ENCODE measurements around the gene DBH. TPM values are rescaled to one million over a fixed set of nuclear protein-coding genes. Genes with fewer than 3 reads are reported as not detected.

Gene DBH
- polyA plus RNA-seq, 1 donor (not counting 4 experiments of a cell fraction or from before 2014, with no cell fraction given) = not detected

- H3K4me3 ChIP-seq (ENCODE audit: control insufficient read depth in 2 of 3, extremely low read depth in 1 of 3, insufficient read depth in 2 of 3, low read depth in 1 of 3, low read length in 3 of 3) = no peak overlapping the region
- H3K9me3 ChIP-seq (ENCODE audit: control insufficient read depth, low read depth, low read length) = peaks cover 4% of the 10 kb centered on the region
- no peaks in the 10 kb centered on the region for H3K36me3 ChIP-seq (ENCODE audit: control insufficient read depth in 2 of 2, extremely low read depth in 1 of 2, insufficient read depth in 2 of 2, low read length in 2 of 2)
- H3K79me2 ChIP-seq (ENCODE audit: control insufficient read depth, insufficient read depth, low read length) = no peaks in the 10 kb centered on the region
- no peak overlapping the region for H2AFZ ChIP-seq (ENCODE audit: control insufficient read depth, low read length)
- TF ChIP-seq EZH2 (IDR thresholded peaks at IDR 0.05; ENCODE audit: low read length) (no peak), CTCF (optimal IDR thresholded peaks at IDR 0.05 in 1 of 3, IDR thresholded peaks at IDR 0.05 in 1 of 3, conservative IDR thresholded peaks at IDR 0.05 in 1 of 3; ENCODE audit: extremely low read depth in 1 of 3, insufficient read depth in 2 of 3, low read length in 3 of 3) (no peak)
- no peak overlapping the region for H3K9ac ChIP-seq (ENCODE audit: control insufficient read depth, extremely low read depth, insufficient read depth, low read length)
- no peaks in the 10 kb centered on the region for H4K20me1 ChIP-seq (ENCODE audit: control insufficient read depth, extremely low read depth, insufficient read depth, low read length)
- H3K9me1 ChIP-seq (ENCODE audit: control insufficient read depth, extremely low read depth, insufficient read depth, low read length) = no peaks in the 10 kb centered on the region
- dilution Hi-C loops (cut with MboI; ENCODE audit: extremely low pct_ligation_motif_present, low sequenced_read_pairs) = no loop called here
- no peak for FAIRE-seq
- no peaks in the 10 kb centered on the region for H3K4me1 ChIP-seq (ENCODE audit: control insufficient read depth, extremely low read depth, insufficient read depth, low read length)
- no peak for DNase-seq (ENCODE audit: low read depth, low spot score)
- peaks cover 40% of the 10 kb centered on the region for H3K27me3 ChIP-seq (ENCODE audit: control insufficient read depth, extremely low read depth, insufficient read depth, low read length)
- H3K27ac ChIP-seq (ENCODE audit: control insufficient read depth, insufficient read depth, low read length) = no peak overlapping the region
- no peak overlapping the region for H3K4me2 ChIP-seq (ENCODE audit: control insufficient read depth, extremely low read depth, insufficient read depth, low read depth, low read length)
Observed at GRCh38 chr9:133587466-133587865, 48.7 kb upstream of the DBH start.

GRCh38 chr9:133589454-133590227, 46.5 kb upstream of the DBH start:
- Histone ChIP-seq H3K9ac (ENCODE audit: control insufficient read depth, extremely low read depth, insufficient read depth, low read length) (no peak overlapping the region), H3K27ac (ENCODE audit: control insufficient read depth, insufficient read depth, low read length) (no peak overlapping the region), H2AFZ (ENCODE audit: control insufficient read depth, low read length) (no peak overlapping the region), H3K9me3 (ENCODE audit: control insufficient read depth, low read depth, low read length) (peaks cover 4% of the 10 kb centered on the region), H3K9me1 (ENCODE audit: control insufficient read depth, extremely low read depth, insufficient read depth, low read length) (no peaks in the 10 kb centered on the region), H3K27me3 (ENCODE audit: control insufficient read depth, extremely low read depth, insufficient read depth, low read length) (peaks cover 22% of the 10 kb centered on the region), H3K36me3 (ENCODE audit: control insufficient read depth in 2 of 2, extremely low read depth in 1 of 2, insufficient read depth in 2 of 2, low read length in 2 of 2) (no peaks in the 10 kb centered on the region), H3K4me3 (ENCODE audit: control insufficient read depth in 2 of 3, extremely low read depth in 1 of 3, insufficient read depth in 2 of 3, low read depth in 1 of 3, low read length in 3 of 3) (no peak overlapping the region), H3K4me2 (ENCODE audit: control insufficient read depth, extremely low read depth, insufficient read depth, low read depth, low read length) (no peak overlapping the region), H3K4me1 (ENCODE audit: control insufficient read depth, extremely low read depth, insufficient read depth, low read length) (no peaks in the 10 kb centered on the region), H3K79me2 (ENCODE audit: control insufficient read depth, insufficient read depth, low read length) (no peaks in the 10 kb centered on the region), H4K20me1 (ENCODE audit: control insufficient read depth, extremely low read depth, insufficient read depth, low read length) (no peaks in the 10 kb centered on the region)
- DNase-seq (ENCODE audit: low read depth, low spot score) (no peak), FAIRE-seq (no peak)
- dilution Hi-C loops (cut with MboI; ENCODE audit: extremely low pct_ligation_motif_present, low sequenced_read_pairs) = no loop called here
- no peak for TF ChIP-seq EZH2 (IDR thresholded peaks at IDR 0.05; ENCODE audit: low read length)
- TF ChIP-seq CTCF (optimal IDR thresholded peaks at IDR 0.05 in 1 of 3, IDR thresholded peaks at IDR 0.05 in 1 of 3, conservative IDR thresholded peaks at IDR 0.05 in 1 of 3; ENCODE audit: extremely low read depth in 1 of 3, insufficient read depth in 2 of 3, low read length in 3 of 3) = peak; percentile 36 to 58 (median 45)

Measured in keratinocyte (primary cell).